HG03135 (cell line): ENCODE results near the gene MAP2K6.

Experiments
- ATAC-seq: cut with Tn5 transposase; IDR thresholded peaks from one replicate; pipeline ENCODE4 v1.9.1; 2021; ENCODE audit warnings: mild to moderate bottlenecking, moderate library complexity; ENCODE audit not compliant: unreplicated experiment

Gene MAP2K6

DNA sequence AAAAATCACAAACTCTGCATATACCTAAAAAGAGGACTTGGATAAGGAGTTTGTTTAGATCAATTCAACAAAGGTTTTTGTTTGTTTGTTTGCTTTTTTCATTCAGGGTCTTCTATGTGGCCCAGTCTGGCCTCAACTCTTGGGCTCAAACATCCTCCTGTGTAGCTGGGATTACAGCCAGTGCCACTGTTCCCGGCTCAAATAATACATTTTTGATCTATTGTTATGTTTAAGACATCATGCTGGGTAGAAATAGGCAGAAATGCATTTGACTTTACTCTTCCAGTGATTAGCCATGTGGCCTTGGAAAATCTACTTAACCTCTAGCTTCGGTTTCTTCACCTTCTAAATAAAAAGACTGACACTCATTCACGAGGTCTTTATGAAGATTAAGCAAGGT, 11.5 kb downstream of the MAP2K6 start:
- no peak for ATAC-seq

DNA sequence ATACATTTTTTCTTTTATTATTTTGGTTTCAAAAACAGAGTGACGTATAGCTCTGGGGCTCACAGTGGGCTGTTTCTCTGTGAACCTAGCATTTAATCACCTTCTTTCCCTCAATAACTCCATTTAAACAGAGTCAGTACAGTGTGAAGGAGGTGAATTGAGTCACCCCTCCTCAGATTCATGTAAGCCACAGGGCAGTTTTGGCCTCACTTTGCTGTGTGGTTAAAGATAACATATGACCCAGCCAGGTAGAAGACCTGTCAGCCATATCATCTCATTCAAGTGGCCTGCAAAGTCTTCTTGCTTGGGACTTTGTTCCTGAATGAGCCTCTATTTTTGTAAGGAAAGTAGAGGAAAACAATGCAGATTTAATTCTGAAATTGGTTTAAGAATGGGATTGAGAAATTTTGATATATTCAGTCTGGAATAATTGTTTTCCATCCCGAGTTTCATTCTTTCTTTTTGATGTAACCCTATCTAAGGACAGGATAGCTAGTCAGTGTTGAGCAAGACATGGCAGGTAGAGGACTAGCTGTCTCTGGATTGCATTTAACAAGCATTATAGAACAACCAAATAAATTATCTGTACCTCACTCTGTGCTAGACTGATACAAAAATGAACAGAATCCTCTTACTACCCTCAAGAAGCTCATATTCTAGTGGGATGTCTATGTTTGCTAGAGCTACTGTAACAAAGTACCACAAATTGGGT, 13.1 kb downstream of the MAP2K6 start:
- no peak for ATAC-seq

DNA sequence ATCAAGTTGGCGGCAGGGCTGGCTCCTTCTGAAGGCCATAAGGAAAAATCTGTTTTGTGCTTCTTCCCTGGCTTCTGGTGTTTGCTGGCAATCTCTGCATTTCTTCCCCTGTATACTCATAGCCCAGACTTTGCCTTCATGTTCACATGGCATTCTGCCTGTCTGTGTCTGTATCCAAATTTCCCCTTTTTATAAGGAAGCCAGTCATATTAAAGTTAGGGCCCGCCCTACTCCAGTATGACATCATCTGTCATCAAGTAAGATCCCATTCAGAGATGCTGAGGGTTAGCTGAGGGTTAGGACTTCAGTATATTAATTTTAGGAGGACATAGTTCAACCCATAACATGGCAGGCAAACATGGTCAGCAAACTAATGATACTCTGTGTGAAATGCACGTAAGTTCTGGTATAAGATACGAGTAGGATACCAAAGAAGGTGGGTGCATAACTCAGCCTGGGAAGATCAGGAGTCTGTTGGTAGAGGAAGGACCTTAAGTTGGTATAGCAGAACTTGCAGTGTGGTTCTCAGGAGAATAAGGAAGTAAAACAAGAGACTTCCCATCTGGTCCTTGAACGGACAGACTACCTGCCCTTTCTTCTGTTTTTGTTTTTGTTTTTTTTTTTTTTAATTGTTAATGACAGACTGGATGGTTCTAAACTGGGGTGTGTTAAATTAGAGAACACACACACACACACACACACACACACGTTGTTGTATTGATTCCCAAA, 13.9 kb downstream of the MAP2K6 start:
- ATAC-seq = no peak

DNA sequence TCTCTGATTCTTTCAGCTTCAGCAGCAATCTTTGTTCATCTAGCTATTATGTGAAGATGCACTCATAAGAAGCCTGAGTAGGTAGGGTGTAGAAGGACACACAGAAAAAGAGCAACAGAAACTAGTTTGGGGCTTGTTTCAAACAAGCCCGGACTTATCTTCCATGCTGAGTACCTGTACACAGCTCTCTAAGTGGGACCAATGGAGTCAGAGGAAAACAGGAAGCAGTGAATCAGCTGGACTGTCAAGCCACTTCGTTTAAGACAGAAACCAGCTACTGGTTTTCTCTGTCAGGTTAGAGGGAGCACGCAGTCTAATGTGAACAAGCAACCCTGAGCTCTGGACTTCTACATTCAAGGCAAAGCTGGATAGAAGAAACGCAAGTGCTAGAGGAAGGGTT, 16.0 kb downstream of the MAP2K6 start:
- ATAC-seq = peak; percentile 49

DNA sequence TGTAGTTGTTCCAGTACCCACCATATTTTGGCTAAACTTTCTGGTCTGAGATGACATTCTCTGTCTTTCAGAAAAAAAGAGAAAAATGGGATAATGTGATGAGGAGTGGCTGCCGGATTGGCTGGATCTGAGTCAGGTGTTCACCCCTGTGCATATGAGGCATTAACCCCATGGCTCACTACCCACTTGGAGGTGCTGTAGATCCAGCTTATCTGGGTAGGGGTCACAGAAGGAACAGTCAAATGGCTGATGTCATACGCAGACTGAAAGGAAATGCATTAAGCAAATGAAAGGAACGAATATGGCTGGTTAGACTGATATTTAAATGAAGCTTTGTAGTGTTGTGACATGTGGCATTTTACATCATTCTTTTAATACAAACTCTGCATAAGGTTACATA, 17.3 kb downstream of the MAP2K6 start:
- no peak for ATAC-seq

DNA sequence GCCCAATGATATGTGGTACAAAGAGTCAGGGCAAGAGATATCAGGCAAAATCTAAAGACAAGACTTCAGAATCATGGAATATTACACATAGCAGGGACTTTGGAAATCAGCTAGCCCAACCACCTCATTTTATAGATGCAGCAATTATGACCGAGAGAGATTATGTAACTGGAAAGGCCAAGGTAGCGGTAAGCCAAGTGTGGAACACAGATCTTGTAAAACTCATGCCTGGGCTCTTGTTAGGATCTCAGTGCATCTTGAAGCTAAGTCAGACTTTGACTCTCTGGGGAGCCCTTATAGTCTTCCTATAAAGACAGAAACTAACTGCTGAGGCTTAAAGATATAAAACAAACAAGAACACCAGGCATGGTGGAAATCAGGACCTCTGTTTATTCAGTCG, 18.6 kb downstream of the MAP2K6 start:
- no peak for ATAC-seq

DNA sequence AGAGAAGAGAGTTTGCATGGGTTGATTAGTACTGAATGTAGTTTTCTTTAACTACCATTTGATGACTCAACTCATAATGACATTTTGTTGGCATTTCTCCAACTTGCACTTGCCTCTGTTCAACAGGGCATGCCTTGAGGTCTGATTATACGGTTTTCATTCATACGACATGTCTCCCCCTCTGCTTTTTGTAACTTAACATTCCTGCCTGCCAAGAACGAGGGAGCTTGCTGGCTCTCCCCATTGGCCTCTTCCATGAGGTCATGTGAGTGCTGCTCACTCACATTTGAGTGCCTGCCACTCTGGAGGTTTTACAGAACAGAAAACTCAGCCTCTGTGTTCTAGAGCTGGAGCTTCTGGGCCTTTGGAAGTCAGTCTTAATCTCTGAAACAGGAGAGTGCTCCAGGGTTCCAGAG, 19.7 kb downstream of the MAP2K6 start:
- no peak for ATAC-seq

DNA sequence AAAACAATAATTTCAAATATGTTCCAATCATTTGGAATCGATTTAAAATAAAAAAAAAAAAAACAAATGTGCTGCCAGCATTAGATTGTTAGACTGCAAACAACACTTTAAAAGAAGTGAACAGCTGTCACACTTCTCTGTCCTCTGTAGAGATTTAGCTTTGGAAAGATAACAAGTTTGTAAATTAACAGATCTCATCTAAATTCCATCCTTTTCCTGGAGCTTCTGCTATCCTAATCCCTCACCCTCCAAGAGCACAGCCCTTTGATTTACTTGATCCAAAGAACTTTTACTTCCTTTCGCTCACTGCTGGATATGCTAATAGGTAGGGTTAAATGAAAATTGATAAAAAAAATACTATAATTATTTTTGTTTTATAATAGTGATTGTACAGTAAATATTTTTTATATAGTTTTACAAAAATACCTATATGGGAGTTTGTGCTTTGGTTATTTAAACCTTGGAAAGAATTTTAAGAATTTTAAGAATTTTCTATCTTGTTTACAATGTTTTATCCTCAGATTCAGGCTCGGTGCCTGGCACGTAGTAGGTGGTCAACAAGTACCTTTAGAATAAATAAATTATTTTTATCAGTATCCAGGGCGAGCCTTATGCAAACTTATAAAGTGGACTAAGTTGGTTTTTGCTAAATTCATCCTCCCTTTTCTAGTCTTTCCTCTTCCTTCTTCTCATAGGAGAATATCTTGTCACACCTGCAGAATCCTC, 21.6 kb downstream of the MAP2K6 start:
- ATAC-seq = no peak

DNA sequence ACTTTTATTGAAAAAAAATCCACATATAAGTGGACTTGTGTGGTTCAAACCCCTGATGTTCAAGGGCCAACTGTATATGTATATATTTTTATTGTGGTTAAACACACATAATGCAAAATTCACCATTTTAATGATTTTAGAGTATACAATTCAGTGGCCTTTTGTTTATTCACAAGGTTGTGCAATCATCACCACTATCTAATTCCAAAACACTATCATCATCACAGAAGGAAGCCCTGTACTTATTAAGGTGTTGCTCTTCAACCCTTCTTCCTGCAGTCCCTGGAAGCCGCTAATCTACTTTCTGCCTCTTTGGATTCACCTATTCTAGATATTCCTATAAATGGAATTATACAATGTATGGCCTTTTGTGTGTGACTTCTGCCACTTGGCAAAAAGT, 23.0 kb downstream of the MAP2K6 start:
- ATAC-seq = no peak

DNA sequence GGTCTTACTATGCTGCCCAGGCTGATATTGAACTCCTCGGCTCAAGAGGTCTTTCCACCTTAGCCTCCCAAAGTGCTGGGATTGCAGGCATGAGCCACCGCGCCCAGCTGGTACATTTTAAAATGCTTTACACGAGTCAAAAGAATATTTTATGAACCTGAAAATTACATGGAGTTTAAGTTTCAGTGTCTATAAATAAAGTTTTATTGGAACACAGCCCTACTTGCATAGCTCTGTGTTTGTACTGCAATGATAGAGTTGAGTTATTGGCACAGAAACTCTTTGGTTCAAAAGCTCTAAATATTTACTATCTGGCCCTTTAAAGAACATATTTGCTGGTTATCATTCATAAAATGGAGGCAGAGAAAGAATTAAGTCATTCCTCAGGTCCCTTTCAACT, 24.3 kb downstream of the MAP2K6 start:
- no peak for ATAC-seq

DNA sequence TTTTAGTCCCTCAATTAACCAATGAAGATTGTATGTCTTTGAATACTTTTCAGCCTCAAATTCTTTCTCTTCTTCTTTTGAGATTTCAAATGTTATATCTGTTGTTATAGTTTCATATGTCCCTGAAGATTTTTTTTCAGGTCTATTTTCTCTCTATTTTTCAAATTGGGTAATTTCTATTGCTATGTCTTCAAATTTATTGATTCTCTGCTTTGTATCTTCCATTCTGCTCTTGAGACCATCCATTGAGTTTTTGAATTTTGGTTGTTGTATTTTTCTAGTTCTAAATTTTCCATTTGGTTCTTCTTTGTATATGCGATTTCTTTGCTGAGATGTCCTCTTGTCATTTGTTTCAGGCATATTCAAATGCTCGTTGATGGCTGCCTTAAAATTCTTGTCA, 26.7 kb downstream of the MAP2K6 start:
- no peak for ATAC-seq

DNA sequence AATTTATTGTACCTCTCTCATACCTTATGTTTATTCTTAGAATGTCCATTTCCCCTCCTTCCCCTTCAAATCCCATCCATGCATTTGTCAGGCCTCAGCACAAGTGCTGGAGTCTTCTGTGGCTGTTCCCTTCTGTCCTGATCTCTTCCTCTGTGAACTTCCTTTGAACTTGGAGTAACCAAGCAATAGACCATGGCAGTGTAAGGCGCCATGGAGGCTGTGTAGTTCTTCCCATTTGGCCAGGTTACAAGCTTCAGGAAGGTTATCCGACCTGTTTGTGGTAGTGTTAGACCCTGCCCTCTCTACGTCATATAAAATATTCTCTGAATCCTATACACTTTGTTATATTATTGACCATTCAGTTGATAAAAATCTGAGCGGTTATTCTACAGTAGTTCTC, 28.6 kb downstream of the MAP2K6 start:
- no peak for ATAC-seq

DNA sequence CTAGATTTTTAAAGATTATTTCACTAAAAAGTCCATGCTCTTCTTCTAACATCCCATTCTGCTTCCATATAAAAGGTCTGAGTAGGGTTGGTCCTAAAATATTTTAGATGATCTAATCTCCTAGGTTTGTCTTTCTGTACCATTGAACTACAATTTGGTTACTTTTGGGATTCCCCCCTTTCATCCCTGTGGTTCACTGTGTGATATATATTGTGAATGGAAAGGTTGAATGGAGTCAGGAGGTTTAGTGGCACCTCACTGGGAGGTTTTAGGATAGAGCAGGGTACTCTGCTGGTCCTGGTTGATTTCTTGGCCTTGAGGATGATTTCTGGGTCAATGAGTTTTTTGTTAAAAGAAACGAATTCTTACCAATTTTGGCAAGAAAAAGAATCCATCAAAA, 29.5 kb downstream of the MAP2K6 start:
- no peak for ATAC-seq

DNA sequence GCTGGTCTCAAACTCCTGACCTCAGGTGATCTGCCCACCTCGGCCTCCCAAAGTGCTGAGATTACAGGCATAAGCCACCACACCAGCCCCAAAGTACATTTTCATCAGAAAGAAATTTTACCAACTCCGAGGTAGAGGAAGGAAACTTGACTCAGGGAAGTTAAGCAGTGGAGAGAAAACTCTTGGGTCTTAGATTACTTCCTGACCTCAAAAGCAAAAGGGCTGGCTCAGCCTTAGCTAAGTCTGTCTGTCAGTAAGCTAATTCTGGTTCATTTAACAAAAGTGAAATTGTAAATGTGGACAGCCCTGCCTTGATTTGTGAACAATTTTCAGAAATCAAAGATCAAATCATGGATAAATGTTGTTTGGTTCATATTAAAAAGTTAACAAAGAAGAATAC, 30.6 kb downstream of the MAP2K6 start:
- no peak for ATAC-seq

DNA sequence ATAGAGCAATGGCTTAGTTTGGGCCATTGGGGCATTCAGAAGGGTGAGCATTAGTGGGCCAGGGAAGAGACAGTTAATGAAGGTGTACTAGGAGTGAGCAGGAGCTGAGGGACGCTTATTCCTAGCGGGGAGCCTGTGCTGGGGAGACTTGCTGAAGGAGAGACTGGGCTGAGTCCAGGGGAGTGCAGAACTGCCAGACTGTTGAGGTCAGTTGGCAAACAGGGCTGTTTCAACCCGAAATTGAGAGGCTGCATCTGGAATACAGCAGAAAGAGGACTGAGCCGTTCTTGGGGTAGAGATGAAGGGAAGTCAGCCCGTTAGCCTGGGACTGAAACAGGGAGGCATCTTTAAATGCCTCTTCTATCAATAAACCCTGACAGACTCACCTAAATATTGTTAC, 33.2 kb downstream of the MAP2K6 start:
- ATAC-seq = no peak

DNA sequence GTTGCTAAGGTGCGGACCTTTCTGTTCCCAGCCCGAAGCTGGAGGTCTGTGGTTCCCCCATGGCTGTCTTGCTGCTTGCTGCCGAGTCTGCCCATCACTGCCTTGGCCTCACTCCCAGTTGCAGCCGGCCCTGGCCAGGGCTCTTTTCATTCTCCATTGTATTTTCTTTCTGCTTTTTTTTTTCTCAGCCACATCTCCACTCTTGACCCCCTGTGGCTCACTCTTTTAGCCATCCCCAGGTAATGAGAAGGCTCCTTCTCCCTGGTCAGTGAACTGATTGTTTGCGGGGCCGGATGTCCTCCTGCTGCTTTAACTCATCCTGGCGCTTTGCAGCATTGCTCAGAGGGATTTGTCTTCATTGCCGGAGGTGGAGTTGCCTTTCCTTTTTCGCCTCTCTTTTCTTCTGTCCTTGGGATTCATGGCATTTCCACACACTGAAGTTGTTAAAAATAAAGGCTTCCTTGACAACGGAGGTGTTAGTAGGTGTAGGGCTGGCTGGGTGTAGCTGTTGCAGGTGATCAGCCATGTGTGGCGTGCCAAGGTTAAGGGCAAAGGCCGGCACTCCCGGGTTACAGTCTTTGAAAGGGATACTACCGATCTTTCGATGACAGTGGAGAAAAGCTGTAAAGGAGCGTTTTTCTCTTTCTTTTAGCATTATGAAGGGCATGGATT, 34.1 kb downstream of the MAP2K6 start:
- no peak for ATAC-seq

DNA sequence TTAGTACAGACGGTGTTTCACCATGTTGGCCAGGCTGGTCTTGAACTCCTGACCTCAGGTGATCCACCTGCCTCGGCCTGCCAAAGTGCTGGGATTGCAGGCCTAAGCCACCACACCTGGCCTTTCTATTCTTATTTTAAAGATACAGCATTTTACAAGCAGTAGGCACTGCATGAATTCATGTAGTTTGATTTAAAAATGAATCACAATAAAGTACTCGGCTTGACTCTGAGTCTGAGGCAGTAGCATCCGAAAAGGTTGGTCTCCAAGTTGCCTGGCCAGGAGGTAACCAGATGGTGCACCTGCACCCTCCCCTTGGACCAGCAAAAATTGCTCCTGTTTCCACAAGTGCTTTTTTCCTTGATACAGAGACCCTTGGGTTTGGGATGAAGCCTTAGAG, 35.6 kb downstream of the MAP2K6 start:
- no peak for ATAC-seq

DNA sequence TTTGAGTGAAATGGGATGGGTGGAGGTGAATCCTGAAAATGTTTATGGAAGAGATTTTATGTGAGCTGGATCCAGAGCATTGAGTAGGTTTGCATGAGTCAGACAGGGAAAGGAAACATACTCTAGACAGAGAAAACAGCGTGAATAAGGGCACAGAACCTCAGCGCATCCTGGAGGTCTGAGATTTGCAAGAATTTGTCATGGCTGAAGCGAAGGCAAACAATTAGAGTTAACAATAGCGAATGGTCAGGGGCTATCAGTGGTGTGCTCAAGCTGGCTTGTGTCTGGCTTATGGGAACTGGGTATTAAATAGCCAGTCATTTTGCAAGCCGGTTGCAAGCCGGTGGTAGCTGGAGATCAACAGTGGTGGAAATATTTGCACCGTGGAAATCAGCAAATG, 36.4 kb downstream of the MAP2K6 start:
- no peak for ATAC-seq

DNA sequence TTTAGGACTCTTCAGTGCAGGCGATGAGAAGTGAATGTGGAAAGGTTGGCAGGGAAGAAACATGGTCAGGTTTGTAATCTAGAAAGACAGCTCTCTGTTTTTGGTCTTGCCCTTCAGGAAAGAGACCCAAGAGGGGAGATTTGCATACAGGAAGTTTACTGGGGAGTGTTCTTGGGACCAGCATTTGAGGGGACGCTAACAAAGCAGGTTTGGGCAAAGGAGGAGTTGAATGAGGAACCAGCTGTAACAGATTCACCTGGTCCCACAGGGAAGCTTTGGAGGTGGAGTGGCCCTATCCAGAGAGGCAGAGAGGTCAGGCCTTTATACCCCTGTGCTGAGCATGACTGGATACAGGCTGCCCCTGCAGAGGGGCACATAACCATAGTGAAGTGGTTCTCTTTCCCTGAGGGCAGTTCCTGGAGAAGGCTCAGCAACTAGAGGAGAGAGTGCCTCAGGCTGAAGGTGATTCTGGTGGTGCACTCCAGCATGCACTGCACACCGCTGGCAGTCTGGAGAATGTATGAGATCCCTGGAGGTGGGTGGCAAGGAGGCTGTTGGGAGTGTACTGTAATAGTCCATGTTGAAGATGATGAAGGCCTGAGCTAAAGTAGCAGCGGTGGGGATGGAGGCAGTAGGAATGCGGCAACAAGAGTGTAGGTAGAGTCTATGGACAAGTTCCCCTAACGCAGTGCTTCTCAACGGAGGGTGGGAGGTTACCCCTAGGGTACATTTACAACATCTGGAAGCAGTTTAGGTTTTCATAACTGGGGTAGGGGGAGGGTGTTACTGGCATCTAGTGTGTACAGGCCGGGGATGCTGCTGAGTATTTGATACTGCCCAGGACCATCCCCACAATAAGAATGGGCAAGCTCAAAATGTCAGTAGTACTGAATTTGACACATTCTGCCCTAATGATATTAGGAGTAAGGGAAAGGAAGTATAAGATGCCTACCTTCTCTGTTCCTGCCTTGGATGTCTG, 37.2 kb downstream of the MAP2K6 start:
- ATAC-seq = peak; percentile 62

DNA sequence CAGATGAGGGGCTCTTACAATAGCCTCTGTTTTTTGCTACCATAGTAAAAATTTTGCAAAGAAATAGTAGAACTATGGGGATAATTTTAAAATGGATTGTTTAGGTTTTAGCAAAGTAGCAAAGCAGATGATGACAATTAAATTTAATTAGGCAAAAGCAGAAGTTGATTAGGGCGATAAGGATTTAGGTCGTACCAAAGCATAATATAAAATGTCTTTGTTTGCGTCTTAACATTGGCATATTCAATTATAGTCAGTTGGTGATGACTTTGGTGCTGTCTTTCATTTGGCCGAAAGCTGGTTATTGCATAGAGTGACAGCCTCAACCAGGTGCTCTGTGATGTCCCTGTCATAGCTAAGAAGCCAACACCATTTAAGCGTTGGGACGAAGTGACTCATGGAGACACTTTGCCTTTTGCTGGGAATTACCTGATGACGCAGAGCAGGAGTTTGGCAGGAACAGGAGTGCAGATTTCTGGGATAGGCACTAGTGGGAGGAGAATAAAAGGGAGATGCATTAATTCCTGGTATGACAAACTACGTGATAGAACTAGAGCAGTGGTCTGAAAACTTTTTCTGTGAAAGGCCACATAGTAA, 38.3 kb downstream of the MAP2K6 start:
- ATAC-seq = no peak
